T-helper 9 cell (primary cell): ENCODE measurements around the gene GOLGA6B.
"Not testable (repeated sequence)": the region's sequence is repeated elsewhere in the genome, so short reads cannot be mapped to it uniquely, and the experiment has no call there.

Experiments
- DNase-seq: peaks from one replicate; pipeline ENCODE4 v3.0.0-alpha.2; 2020
- total RNA-seq, 2 donors: gene quantifications; one replicate each; lab custom pipeline; 2026; lab: John Stamatoyannopoulos, UW

Gene GOLGA6B, protein sequence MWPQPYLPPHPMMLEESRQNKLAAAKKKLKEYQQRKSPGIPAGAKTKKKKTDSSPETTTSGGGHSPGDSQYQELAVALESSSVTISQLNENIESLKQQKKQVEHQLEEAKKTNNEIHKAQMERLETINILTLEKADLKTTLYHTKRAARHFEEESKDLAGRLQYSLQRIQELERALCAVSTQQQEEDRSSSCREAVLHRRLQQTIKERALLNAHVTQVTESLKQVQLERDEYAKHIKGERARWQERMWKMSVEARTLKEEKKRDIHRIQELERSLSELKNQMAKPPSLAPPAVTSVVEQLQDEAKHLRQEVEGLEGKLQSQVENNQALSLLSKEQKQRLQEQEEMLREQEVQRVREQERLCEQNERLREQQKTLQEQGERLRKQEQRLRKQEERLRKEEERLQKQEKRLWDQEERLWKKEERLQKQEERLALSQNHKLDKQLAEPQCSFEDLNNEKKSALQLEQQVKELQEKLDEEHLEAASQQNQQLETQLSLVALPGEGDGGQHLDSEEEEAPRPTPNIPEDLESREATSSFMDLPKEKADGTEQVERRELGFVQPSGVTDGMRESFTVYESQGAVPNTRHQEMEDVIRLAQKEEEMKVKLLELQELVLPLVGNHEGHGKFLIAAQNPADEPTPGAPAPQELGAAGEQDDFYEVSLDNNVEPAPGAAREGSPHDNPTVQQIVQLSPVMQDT
- total RNA-seq, result 0.48 to 0.49 reads per million in 2 donors

GRCh38 chr15:72654397-72654796 is at the start of gene GOLGA6B:
Gene GOLGA6B, plus strand, starts transcription at chr15:72654697. Its CDS starts 41 bp downstream, at chr15:72654738.
- not testable (repeated sequence) for DNase-seq

DNA sequence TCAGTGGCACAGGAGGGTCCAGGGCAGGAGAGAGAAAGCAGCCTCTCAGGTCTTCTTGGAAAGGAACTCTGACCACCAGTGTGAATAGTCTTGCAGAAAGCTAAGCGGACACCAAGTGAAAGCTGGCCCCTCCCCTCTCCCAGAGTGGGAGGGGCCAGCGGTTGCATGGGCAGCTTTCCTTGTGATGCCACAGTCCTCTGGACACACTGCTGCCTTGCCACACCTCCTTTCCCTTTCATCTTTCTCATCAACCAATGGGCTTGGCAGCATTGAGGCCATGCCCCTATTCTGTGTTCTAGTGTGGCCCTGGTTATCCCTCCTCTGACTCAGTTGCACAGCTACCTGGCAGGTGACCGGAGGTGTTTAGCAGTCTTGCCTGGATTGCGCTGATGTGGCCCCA is 49.7 kb upstream of the GOLGA6B start:
- no peak for DNase-seq

GRCh38 chr15:72608084-72608483 is 46.4 kb upstream of the GOLGA6B start:
- DNase-seq, result not testable (repeated sequence)

GRCh38 chr15:72609862-72610261 is 44.6 kb upstream of the GOLGA6B start:
- no peak for DNase-seq

DNA sequence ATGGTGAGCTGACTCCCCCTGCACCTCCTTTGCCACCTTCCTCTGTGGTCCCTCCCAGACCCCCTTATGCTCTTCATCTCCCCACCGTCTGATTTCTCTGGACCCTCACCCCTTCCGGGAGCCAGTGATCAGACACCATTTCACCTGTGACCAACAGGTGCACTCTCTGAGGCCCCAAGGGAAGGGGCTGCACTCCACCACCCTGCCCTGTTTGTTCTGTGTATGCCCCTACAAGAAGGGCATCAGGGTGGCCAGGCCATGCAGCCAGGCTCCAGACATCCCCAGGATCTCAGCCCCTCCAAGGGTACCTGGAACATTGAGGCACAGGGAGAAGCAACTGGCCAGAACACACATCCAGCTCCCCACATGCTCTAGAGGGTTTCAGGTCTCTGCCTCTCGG is 42.2 kb upstream of the GOLGA6B start:
- DNase-seq, result not testable (repeated sequence)

- DNase-seq, result no peak
Observed at GRCh38 chr15:72614810-72615532, 39.5 kb upstream of the GOLGA6B start.

DNA sequence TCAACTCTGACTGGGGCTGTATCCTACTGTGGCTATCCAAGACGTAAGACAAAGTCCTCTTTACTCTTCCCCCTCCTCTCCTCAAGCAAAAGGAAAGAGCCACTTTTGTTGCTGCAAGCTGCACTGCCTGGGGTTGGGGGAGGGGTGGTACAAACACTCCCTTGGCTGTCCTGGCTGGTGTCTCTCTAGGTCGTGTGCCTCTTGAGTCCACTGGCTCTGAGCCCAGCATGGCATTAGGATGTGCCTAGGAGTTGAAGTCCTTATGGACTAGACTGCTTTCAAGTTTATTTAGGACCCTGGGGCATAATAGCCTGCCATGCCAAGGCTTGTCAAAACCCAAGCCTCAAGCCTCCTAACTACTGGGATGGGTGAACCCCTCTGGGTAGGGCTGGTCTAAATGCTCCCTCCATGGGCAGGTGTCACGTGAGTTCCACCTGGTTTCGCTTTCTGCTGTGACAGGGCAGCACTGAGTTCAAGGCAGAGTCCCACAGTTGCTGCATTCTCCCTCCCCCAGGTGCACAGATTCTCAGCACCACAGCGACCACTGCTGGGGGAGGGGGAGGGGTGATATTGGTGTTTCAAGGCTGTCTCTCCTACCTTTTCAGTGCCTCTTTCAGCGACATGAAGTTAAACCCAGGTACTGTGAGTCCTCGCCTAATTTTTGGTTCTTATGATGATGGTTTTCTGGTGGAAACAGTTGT is 38.8 kb upstream of the GOLGA6B start:
- not testable (repeated sequence) for DNase-seq

- DNase-seq, result no peak
Observed at GRCh38 chr15:72616491-72617210, 37.8 kb upstream of the GOLGA6B start.

GRCh38 chr15:72623854-72624253 is 30.6 kb upstream of the GOLGA6B start:
- DNase-seq, result not testable (repeated sequence)

- not testable (repeated sequence) for DNase-seq
Observed at GRCh38 chr15:72626153-72626552, 28.3 kb upstream of the GOLGA6B start.

GRCh38 chr15:72628249-72629067 is 26.0 kb upstream of the GOLGA6B start:
- not testable (repeated sequence) for DNase-seq

- not testable (repeated sequence) for DNase-seq
Observed at GRCh38 chr15:72629068-72629570, 25.4 kb upstream of the GOLGA6B start.

- DNase-seq, result peak; percentile 35
Observed at GRCh38 chr15:72636519-72637282, 17.8 kb upstream of the GOLGA6B start.

GRCh38 chr15:72639759-72640483 is 14.6 kb upstream of the GOLGA6B start:
- not testable (repeated sequence) for DNase-seq

DNA sequence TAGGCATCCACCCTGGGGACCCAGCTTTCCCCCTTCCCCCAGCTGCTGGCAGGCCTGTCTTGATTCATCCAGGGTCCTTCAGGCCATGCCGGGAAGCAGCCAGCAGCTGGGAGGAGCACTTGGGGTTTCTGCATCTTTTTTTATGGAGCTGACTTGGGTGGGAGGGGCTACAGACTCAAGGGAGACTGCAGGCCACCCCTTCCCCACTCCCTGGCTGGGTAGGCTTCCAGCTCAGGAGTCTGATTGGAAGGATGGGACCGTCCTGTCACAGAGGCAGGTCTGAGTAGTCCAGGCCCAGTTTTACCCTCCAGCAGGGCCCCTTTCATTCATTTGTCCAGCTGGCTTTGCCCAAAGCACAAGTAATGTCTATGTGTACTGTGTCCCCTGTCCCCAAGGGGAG is 12.2 kb upstream of the GOLGA6B start:
- DNase-seq, result not testable (repeated sequence)

DNA sequence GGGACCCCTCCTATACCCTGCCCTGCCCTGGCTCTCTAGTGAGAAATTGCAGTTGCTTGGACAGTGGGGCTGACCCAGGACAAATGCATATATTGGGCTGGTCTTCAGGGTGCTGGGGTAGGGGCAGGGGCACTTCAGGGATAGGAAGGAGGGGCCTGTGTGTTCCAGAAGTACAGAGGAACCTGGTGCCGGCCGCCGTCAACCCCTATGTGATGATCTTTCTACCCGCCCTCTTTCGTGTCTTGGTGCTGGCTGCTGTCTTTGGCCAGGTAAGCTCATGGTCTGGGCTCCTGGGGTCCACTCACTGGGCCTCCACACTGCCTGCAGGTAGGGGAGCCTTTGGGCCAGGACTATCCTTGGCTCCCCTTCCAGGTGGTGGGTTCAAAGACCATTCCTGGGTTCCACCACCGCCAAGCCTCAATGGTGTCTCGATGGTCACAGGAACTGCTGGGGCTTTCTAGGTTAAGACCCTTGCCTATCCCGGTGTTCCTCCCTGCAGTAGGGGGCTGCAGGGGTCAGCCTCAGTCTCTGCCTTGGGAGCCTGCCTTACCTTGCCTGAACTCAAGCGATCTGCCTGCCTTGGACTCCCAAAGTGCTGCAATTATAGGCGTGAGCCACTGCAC is 5.8 kb upstream of the GOLGA6B start:
- DNase-seq, result not testable (repeated sequence)

GRCh38 chr15:72656014-72656413 is 1.5 kb downstream of the GOLGA6B start:
- DNase-seq, result not testable (repeated sequence)

- not testable (repeated sequence) for DNase-seq
Observed at GRCh38 chr15:72661081-72661480, 6.6 kb downstream of the GOLGA6B start.

DNA sequence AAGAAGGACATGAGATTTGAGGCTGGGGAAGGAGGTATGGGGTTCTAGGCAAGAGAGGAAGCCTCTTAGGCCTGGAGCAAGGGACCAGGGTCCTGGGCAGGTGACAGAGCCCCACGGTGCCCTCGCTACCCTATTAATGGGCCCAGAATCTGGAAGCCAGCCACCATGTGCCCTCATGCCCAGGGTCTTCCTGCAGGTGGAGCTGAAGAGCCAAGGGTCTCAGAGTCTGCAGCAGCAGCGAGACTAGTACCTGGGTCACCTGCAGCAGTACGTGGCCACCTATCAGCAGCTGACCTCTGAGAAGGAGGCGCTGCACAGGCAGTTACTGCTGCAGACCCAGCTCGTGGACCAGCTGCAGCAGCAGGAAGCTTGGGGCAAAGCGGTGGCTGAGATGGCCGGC is 9.4 kb downstream of the GOLGA6B start:
- DNase-seq, result not testable (repeated sequence)
